Airway epithelial cell (primary cell): ENCODE results near the gene NNAT. TPM values are rescaled to one million over a fixed set of nuclear protein-coding genes. Genes with fewer than 3 reads are reported as not detected.

Source experiments
- total RNA-seq: library from RNA; depleted of rRNA; stranded (reverse); fragments of >200 nt; gene quantifications from 2 replicates; pipeline ENCODE4 v1.2.3, GENCODE V29; 2015

The NNAT gene
- 1.3 and 1.8 TPM in 2 replicates for total RNA-seq

GRCh38 chr20:37521061-37521771 is at the start of gene NNAT:
NNAT (plus strand) TSS chr20:37521250; CDS start chr20:37521332, 82 bp downstream.

DNA sequence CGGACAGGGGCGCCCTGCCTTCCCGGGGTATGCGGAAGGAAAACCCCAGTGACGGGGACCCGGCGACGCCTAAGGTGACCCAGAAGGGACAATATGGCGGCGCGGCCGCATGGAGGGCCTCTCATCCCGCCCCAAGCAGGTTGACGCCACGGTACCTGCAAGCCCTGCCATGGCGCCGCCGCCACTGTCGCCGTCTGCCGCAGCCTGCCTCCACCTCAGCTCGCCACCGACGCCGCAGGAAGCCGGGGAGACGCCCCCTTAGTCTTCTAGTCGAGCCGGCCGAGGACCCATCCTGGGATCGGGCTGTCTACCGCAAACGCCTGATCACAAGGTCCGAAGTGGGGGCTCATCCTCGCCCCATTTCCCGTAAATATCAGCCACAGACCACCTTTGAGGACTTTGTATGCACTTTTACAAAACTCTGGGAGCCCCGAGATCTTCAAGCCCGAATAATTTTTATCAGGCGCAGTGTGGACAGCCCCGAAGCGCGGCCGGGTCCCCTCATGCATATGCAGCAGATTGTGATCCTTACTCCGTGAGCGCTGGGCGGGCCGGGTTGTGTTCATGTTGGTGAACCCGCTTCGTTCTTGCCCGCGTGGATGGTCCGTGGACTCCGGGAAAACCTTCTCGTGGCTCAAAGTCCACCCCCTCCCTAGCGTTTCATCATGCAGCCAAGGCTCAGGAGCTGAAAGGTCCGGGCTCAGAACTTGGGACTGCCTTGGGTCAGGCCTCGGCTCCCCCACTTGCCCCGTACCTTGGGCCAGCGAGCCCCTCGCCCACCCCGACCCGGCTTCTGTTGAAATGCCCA is 6.8 kb downstream of the NNAT start, which contains the start of gene BLCAP:
Gene BLCAP, minus strand, starts transcription at position 239 of the 808 bp plus-strand sequence. CDS start 8,702 bp downstream, outside the sequence.

Other genes with a start within 250 kb of the NNAT start
- 29.4 and 38.5 TPM in 2 replicates for gene MANBAL, start 231.6 kb upstream of the NNAT start, total RNA-seq
- gene SRC, start 175.1 kb upstream of the NNAT start, total RNA-seq, result 41.0 and 54.1 TPM in 2 replicates
- 59.3 and 79.1 TPM in 2 replicates for gene BLCAP, start 6.6 kb downstream of the NNAT start, total RNA-seq
- gene CTNNBL1, start 172.8 kb downstream of the NNAT start, total RNA-seq, result 28.4 and 33.7 TPM in 2 replicates